Activated CD4-positive, alpha-beta T cell treated with anti-CD3 and anti-CD28 coated beads, Interleukin-2, amount 10 ng/mL, durations not matched to agents 7 days and 5 days (primary cell): ENCODE results near the gene IER3. TPM values are rescaled to one million over a fixed set of nuclear protein-coding genes. Genes with fewer than 3 reads are reported as not detected.

Source experiments
- CTCF ChIA-PET: fragments of 350-600 bp; sonication (Branson Sonifier 250); formaldehyde crosslinking; loops from one replicate; lab custom pipeline; 2021; ENCODE audit warnings: antibody characterized with exemption; lab: Charles Lee
- POLR2A ChIA-PET: fragments of 350-600 bp; sonication (Branson Sonifier 250); formaldehyde crosslinking; loops from one replicate; lab custom pipeline; 2021; ENCODE audit warnings: antibody characterized with exemption; lab: Charles Lee
- DNase-seq: peaks from one replicate; pipeline ENCODE4 v3.0.0-alpha.2; 2020
- H3K27ac Mint-ChIP-seq: one replicate; pipeline ENCODE4 v1.8.0; 2021; ENCODE audit warnings: mild to moderate bottlenecking, moderate library complexity, mixed read lengths
- H3K27me3 Mint-ChIP-seq: one replicate; pipeline ENCODE4 v1.8.0; 2021; ENCODE audit warnings: mixed read lengths
- H3K36me3 Mint-ChIP-seq: one replicate; pipeline ENCODE4 v1.8.0; 2021; ENCODE audit warnings: low read depth, mixed read lengths
- H3K4me1 Mint-ChIP-seq: one replicate; pipeline ENCODE4 v1.8.0; 2021; ENCODE audit warnings: mixed read lengths
- H3K4me3 Mint-ChIP-seq: one replicate; pipeline ENCODE4 v1.8.0; 2021; ENCODE audit warnings: mild to moderate bottlenecking, moderate library complexity, mixed read lengths
- H3K9me3 Mint-ChIP-seq: one replicate; pipeline ENCODE4 v1.8.0; 2021; ENCODE audit warnings: mixed read lengths
- total RNA-seq, 2 experiments: library from RNA; stranded (reverse); gene quantifications; one replicate each; pipeline ENCODE4 v1.2.3, GENCODE V29; 2021

Gene IER3
- total RNA-seq: 10 to 100 TPM; 30.5 to 34.9 TPM

- peak within 1 kb of the TSS; percentile 87 for H3K4me3 Mint-ChIP-seq
- CTCF ChIA-PET: interaction anchor here (0.6 to 2.4 kb wide), 9 partner anchors 14 to 172 kb away, joined by 3 to 7 read pairs (median 3); partner anchors contain the start of gene MDC1
- peak; percentile 75 for DNase-seq
- POLR2A ChIA-PET: no interaction called here
- H3K36me3 Mint-ChIP-seq: peaks cover 42% of the 10 kb centered on the region
- no peaks in the 10 kb centered on the region for H3K27me3 Mint-ChIP-seq
- peak within 1 kb of the TSS; percentile 86 for H3K27ac Mint-ChIP-seq
- H3K4me1 Mint-ChIP-seq: peaks cover 76% of the 10 kb centered on the region
- H3K9me3 Mint-ChIP-seq: no peaks in the 10 kb centered on the region
Observed at GRCh38 chr6:30744054-30744805, at the start of gene IER3. Gene IER3 (minus strand): TSS chr6:30744547. CDS start chr6:30744518, 29 bp downstream.

- Mint-ChIP-seq H3K27me3 (no peaks in the 10 kb centered on the region), H3K9me3 (no peaks in the 10 kb centered on the region), H3K4me1 (peaks cover 73% of the 10 kb centered on the region), H3K27ac (peak overlapping the region; percentile 95), H3K36me3 (peaks cover 2% of the 10 kb centered on the region), H3K4me3 (peak overlapping the region; percentile 56)
- ChIA-PET CTCF (interaction anchor here (0.8 to 1.3 kb wide), 3 partner anchors 39 to 129 kb away, joined by 3 to 4 read pairs (median 3); partner anchors contain the start of gene FLOT1), POLR2A (interaction anchor here (0.5 to 0.8 kb wide), 3 partner anchors 21 to 85 kb away, joined by 3 to 4 read pairs (median 3); no protein-coding TSS in a partner anchor)
- peak; percentile 36 for DNase-seq
Observed at GRCh38 chr6:30793521-30794194, 49.3 kb upstream of the IER3 start.

DNA sequence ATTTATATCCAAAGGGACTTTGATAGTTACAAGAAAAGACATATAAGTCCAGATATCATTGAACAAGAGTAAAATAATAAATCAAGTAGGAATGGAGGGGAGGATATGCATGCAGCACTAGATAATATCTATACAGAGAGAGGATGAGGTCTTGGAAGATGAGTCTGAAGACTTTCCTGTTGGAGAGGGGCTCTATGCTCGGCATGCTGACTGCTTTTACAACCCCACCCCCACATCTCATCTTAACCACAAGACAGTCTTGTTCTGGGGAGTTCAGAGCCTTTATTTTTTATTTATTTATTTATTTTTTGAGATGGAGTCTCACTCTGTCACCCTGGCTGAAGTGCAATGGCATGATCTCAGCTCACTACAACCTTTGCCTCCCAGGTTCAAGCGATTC lies 48.4 kb upstream of the IER3 start:
- ChIA-PET POLR2A (no interaction called here), CTCF (interaction anchor here (1.2 kb wide), 1 partner anchor 17 kb away, joined by 4 read pairs; no protein-coding TSS in a partner anchor)
- Mint-ChIP-seq H3K9me3 (no peaks in the 10 kb centered on the region), H3K27ac (peak overlapping the region; percentile 95), H3K4me1 (peaks cover 80% of the 10 kb centered on the region), H3K36me3 (no peaks in the 10 kb centered on the region), H3K4me3 (no peak overlapping the region), H3K27me3 (no peaks in the 10 kb centered on the region)
- DNase-seq: no peak

GRCh38 chr6:30790724-30791383 lies 46.5 kb upstream of the IER3 start:
- ChIA-PET POLR2A (no interaction called here), CTCF (interaction anchor here (0.5 to 1.0 kb wide), 2 partner anchors 28 to 60 kb away, joined by 3 to 4 read pairs; no protein-coding TSS in a partner anchor)
- no peaks in the 10 kb centered on the region for H3K9me3 Mint-ChIP-seq
- peak overlapping the region; percentile 75 for H3K27ac Mint-ChIP-seq
- DNase-seq: no peak
- H3K27me3 Mint-ChIP-seq: no peaks in the 10 kb centered on the region
- H3K36me3 Mint-ChIP-seq: peaks cover 5% of the 10 kb centered on the region
- H3K4me1 Mint-ChIP-seq: peaks cover 88% of the 10 kb centered on the region
- H3K4me3 Mint-ChIP-seq: no peak overlapping the region

DNA sequence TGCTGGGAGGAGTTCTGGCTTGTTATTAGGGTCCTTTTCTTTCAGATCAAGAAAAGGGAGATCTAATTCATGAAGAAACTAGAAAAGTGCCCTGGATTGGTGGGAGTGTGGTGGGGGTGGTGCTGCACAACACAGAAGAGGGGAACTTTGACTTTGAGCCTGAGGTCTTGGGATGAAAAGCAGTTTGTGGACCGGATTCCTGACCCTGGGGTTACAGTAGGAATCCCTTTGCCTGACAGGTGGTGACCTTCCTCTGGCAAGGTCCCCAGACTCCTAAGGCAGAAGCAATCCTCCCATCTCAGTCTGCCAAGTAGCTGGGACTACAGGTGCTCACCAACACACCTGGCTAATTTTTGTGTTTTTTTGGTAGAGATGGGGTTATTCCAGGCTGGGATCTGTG lies 45.3 kb upstream of the IER3 start:
- peaks cover 5% of the 10 kb centered on the region for H3K36me3 Mint-ChIP-seq
- no peak overlapping the region for H3K4me3 Mint-ChIP-seq
- H3K4me1 Mint-ChIP-seq: peaks cover 85% of the 10 kb centered on the region
- CTCF ChIA-PET: interaction anchor here (0.7 to 1.4 kb wide), 2 partner anchors 83 to 298 kb away, joined by 3 read pairs; no protein-coding TSS in a partner anchor
- DNase-seq: no peak
- H3K27ac Mint-ChIP-seq: peak overlapping the region; percentile 84
- H3K27me3 Mint-ChIP-seq: no peaks in the 10 kb centered on the region
- peaks cover 2% of the 10 kb centered on the region for H3K9me3 Mint-ChIP-seq
- POLR2A ChIA-PET: interaction anchor here (0.6 kb wide), 1 partner anchor 464 kb away, joined by 3 read pairs; no protein-coding TSS in a partner anchor

DNA sequence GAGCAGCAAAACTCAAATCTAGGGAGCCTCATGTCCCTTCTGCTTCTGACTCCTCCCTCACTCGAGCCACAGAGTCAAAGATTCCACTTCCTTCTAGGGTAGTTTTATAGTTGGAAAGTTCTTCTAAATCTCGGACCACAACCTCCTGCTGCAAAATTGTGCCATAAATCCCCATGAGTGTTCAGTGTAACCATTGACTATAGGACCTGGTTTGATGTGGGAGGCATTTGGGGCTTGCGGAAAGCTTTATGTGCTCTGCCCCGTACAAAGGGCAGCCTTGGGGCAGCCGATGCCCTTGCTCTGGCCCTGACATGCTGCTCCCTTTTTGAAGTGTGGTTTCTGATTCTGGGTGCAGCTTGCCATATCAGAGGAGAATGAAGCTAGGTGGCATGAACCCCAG lies 43.6 kb upstream of the IER3 start:
- H3K9me3 Mint-ChIP-seq: peaks cover 2% of the 10 kb centered on the region
- ChIA-PET CTCF (interaction anchor here (0.8 to 1.4 kb wide), 2 partner anchors 52 to 57 kb away, joined by 4 read pairs; no protein-coding TSS in a partner anchor), POLR2A (interaction anchor here (0.6 kb wide), 1 partner anchor 25 kb away, joined by 3 read pairs; no protein-coding TSS in a partner anchor)
- DNase-seq: peak; percentile 61
- peaks cover 5% of the 10 kb centered on the region for H3K36me3 Mint-ChIP-seq
- no peaks in the 10 kb centered on the region for H3K27me3 Mint-ChIP-seq
- peak overlapping the region; percentile 20 for H3K4me3 Mint-ChIP-seq
- peaks cover 71% of the 10 kb centered on the region for H3K4me1 Mint-ChIP-seq
- H3K27ac Mint-ChIP-seq: peak overlapping the region; percentile 84

DNA sequence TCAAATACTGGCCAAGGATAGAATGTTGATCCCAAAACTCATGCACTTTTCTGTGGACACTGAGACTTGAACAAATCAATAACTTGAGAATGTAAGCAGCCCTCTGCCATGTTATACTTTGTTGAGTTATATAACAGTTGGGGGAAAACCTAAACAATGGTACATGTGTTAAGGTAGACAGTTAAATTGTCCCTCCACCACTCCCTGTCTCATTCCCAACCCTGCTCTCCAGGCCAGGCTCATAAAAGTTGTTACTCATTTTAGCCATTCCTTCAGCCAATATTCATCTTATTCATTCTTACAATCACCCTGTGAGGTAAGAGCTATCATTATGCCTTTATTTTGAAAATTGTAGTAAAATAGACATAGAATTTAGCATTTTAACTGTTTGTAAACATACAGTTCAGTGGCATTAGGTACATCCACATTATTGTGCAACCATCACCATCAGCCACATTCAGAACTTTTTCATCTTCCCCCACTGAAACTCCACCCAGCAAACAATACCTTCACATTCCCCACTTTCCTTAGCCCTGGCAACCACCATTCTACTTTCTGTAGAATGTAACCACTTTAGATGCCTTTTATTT lies 38.2 kb upstream of the IER3 start:
- H3K27ac Mint-ChIP-seq: peak overlapping the region; percentile 81
- POLR2A ChIA-PET: no interaction called here
- peaks cover 12% of the 10 kb centered on the region for H3K36me3 Mint-ChIP-seq
- H3K27me3 Mint-ChIP-seq: no peaks in the 10 kb centered on the region
- no peak overlapping the region for H3K4me3 Mint-ChIP-seq
- DNase-seq: no peak
- peaks cover 76% of the 10 kb centered on the region for H3K4me1 Mint-ChIP-seq
- CTCF ChIA-PET: interaction anchor here (1.0 to 2.6 kb wide), 5 partner anchors 12 to 305 kb away, joined by 3 to 10 read pairs (median 4); no protein-coding TSS in a partner anchor
- H3K9me3 Mint-ChIP-seq: peaks cover 2% of the 10 kb centered on the region

DNA sequence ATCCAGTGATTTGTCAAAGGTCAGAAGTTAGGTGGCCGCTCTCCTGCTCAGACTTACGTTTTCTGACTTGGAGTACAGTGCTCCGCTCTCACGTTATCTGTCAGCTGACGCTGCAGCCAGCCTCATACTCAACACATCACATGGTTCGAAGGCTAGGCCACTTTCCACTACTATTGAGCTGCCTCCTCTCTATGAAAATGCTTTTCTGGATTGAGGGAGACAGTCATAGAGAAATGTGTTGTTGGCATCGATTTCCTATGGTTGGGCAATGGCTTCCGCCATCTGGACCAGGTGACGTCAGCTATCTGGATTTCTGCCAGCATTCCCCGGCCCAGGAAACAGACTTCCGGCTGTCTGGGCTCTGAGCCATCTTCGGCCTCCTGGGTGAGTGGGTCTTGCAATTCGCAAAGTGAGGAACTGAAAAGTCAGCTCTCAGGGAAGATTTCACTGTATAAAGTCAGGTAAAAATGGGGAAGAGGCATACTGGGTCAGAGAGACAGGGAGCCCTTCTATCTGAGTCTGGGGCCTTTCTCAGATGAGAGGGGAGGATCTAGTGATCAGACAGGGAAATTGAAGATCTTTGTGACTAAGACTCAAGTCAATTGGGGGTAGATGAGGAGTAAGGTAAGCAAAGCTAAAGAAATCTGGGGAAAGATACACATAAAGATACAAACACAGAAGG lies 37.5 kb upstream of the IER3 start:
- H3K36me3 Mint-ChIP-seq: peaks cover 11% of the 10 kb centered on the region
- CTCF ChIA-PET: interaction anchor here (1.0 to 2.6 kb wide), 5 partner anchors 12 to 305 kb away, joined by 3 to 10 read pairs (median 4); no protein-coding TSS in a partner anchor
- H3K9me3 Mint-ChIP-seq: peaks cover 2% of the 10 kb centered on the region
- H3K27me3 Mint-ChIP-seq: no peaks in the 10 kb centered on the region
- H3K4me1 Mint-ChIP-seq: peaks cover 77% of the 10 kb centered on the region
- no peak for DNase-seq
- H3K27ac Mint-ChIP-seq: peak overlapping the region; percentile 81
- H3K4me3 Mint-ChIP-seq: no peak overlapping the region
- POLR2A ChIA-PET: no interaction called here

DNA sequence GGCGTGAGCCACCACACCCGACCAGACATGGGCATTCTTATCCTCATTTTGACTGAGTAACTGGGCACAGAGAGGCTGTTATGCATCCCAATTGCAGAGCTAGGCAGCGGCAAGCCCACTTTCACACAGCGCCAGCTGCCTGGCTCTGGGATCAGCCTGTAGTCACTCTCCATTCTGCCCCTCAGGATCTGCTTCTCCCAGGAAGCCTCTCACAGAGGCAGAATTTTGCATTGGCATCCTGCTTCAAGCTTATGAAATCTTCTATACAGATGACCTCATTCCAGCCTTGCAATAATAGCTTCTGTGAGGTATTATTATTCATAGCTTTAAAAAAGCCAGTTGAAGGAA lies 37.0 kb upstream of the IER3 start:
- Mint-ChIP-seq H3K9me3 (peaks cover 2% of the 10 kb centered on the region), H3K36me3 (peaks cover 7% of the 10 kb centered on the region), H3K4me3 (no peak overlapping the region), H3K27me3 (no peaks in the 10 kb centered on the region), H3K27ac (peak overlapping the region; percentile 81), H3K4me1 (peaks cover 77% of the 10 kb centered on the region)
- DNase-seq: no peak
- CTCF ChIA-PET: interaction anchor here (1.4 to 2.6 kb wide), 2 partner anchors 11 to 14 kb away, joined by 3 to 10 read pairs; no protein-coding TSS in a partner anchor
- POLR2A ChIA-PET: no interaction called here

- H3K27ac Mint-ChIP-seq: peak overlapping the region; percentile 39
- peaks cover 7% of the 10 kb centered on the region for H3K36me3 Mint-ChIP-seq
- peaks cover 2% of the 10 kb centered on the region for H3K9me3 Mint-ChIP-seq
- H3K4me3 Mint-ChIP-seq: no peak overlapping the region
- H3K4me1 Mint-ChIP-seq: peaks cover 73% of the 10 kb centered on the region
- no peaks in the 10 kb centered on the region for H3K27me3 Mint-ChIP-seq
- POLR2A ChIA-PET: no interaction called here
- DNase-seq: no peak
- CTCF ChIA-PET: interaction anchor here (1.1 to 2.6 kb wide), 2 partner anchors 8 to 10 kb away, joined by 3 to 10 read pairs; no protein-coding TSS in a partner anchor
Observed at GRCh38 chr6:30780642-30780920, 36.2 kb upstream of the IER3 start.

GRCh38 chr6:30779850-30780641 lies 35.7 kb upstream of the IER3 start:
- no peaks in the 10 kb centered on the region for H3K9me3 Mint-ChIP-seq
- no peak overlapping the region for H3K4me3 Mint-ChIP-seq
- H3K36me3 Mint-ChIP-seq: peaks cover 7% of the 10 kb centered on the region
- no peak for DNase-seq
- POLR2A ChIA-PET: interaction anchor here (0.6 kb wide), 1 partner anchor 50 kb away, joined by 6 read pairs; no protein-coding TSS in a partner anchor
- no peaks in the 10 kb centered on the region for H3K27me3 Mint-ChIP-seq
- peaks cover 70% of the 10 kb centered on the region for H3K4me1 Mint-ChIP-seq
- CTCF ChIA-PET: interaction anchor here (1.1 to 2.6 kb wide), 2 partner anchors 8 to 10 kb away, joined by 3 to 10 read pairs; no protein-coding TSS in a partner anchor
- H3K27ac Mint-ChIP-seq: peak overlapping the region; percentile 39
